GM23338 (cell line): ENCODE data around the gene RASA3. TPM values are rescaled to one million over a fixed set of nuclear protein-coding genes. Genes with fewer than 3 reads are reported as not detected.

Experiments
- ATAC-seq: fragments of 200-7000 bp; cut with Tn5 transposase; 3 replicates; pipeline ENCODE4 v1.9.1; 2020
- DNase-seq: peaks from one replicate; pipeline ENCODE4 v3.0.0-alpha.2; 2015; ENCODE audit warnings: low spot score
- H2AFZ ChIP-seq: fragments of 200-600 bp; sonication (generic); 2 replicates; pipeline ENCODE4 v1.8.0; 2016; ENCODE audit warnings: antibody characterized with exemption, mild to moderate bottlenecking, moderate library complexity
- H3F3A ChIP-seq: fragments of 200-600 bp; sonication (generic); replicated peaks from 2 replicates; pipeline ENCODE4 v1.8.0; 2017; ENCODE audit warnings: antibody characterized with exemption, mixed run types, low read depth
- H3K27ac ChIP-seq: fragments of 200-600 bp; sonication (generic); 2 replicates; pipeline ENCODE4 v1.6.1; 2016; ENCODE audit warnings: low read depth
- H3K27me3 ChIP-seq: fragments of 200-600 bp; sonication (generic); 2 replicates; pipeline ENCODE4 v1.8.0; 2016; ENCODE audit warnings: mild to moderate bottlenecking, mixed run types, moderate library complexity; ENCODE audit not compliant: insufficient read depth
- H3K36me3 ChIP-seq: fragments of 200-600 bp; sonication (generic); 2 replicates; pipeline ENCODE4 v1.8.0; 2016; ENCODE audit warnings: mild to moderate bottlenecking; ENCODE audit not compliant: insufficient read depth
- H3K4me1 ChIP-seq: fragments of 200-600 bp; sonication (generic); 2 replicates; pipeline ENCODE4 v1.8.0; 2016; ENCODE audit warnings: mild to moderate bottlenecking, moderate library complexity; ENCODE audit not compliant: insufficient read depth
- H3K4me2 ChIP-seq: fragments of 200-600 bp; sonication (generic); 2 replicates; pipeline ENCODE4 v1.7.1; 2017; ENCODE audit warnings: mixed run types
- H3K4me3 ChIP-seq: fragments of 200-600 bp; sonication (generic); 2 replicates; pipeline ENCODE4 v1.6.1; 2016; ENCODE audit warnings: mixed run types
- H3K79me2 ChIP-seq: fragments of 200-600 bp; sonication (generic); replicated peaks from 2 replicates; pipeline ENCODE4 v1.8.0; 2017; ENCODE audit warnings: mild to moderate bottlenecking; ENCODE audit not compliant: insufficient read depth
- H3K9me2 ChIP-seq: fragments of 200-600 bp; sonication (generic); 2 replicates; pipeline ENCODE4 v1.8.0; 2017; ENCODE audit not compliant: insufficient read depth
- H4K20me1 ChIP-seq: fragments of 200-600 bp; sonication (generic); replicated peaks from 2 replicates; pipeline ENCODE4 v1.8.0; 2017; ENCODE audit warnings: mild to moderate bottlenecking; ENCODE audit not compliant: insufficient read depth
- H3K27ac Mint-ChIP-seq: 2 replicates; pipeline ENCODE4 v1.8.0; 2020; ENCODE audit warnings: inconsistent platforms, mild to moderate bottlenecking, moderate library complexity, mixed read lengths
- H3K27me3 Mint-ChIP-seq: 3 replicates; pipeline ENCODE4 v1.8.0; 2022; ENCODE audit warnings: low read depth, mild to moderate bottlenecking, moderate library complexity, mixed read lengths, inconsistent platforms; ENCODE audit not compliant: insufficient read depth, poor library complexity
- H3K36me3 Mint-ChIP-seq: 3 replicates; pipeline ENCODE4 v1.8.0; 2021; ENCODE audit warnings: low read depth, mild to moderate bottlenecking, inconsistent platforms, moderate library complexity, mixed read lengths
- H3K4me1 Mint-ChIP-seq: 3 replicates; pipeline ENCODE4 v1.8.0; 2020; ENCODE audit warnings: mild to moderate bottlenecking, inconsistent platforms, mixed read lengths
- H3K4me3 Mint-ChIP-seq: 3 replicates; pipeline ENCODE4 v1.8.0; 2021; ENCODE audit warnings: moderate library complexity, mild to moderate bottlenecking, inconsistent platforms, mixed read lengths
- H3K9me3 Mint-ChIP-seq: 3 replicates; pipeline ENCODE4 v1.8.0; 2020; ENCODE audit warnings: moderate library complexity, mild to moderate bottlenecking, inconsistent platforms, mixed read lengths
- CTCF ChIP-seq, 2 experiments: fragments of 200-600 bp in 1 of 2; sonication (generic) in 1 of 2; conservative IDR thresholded peaks; 2 replicates each; pipeline versions ENCODE4 v1.5.1 to v1.6.1; 2016 to 2017; ENCODE audit warnings: antibody characterized with exemption in 2 of 2, low read depth in 2 of 2, mild to moderate bottlenecking in 2 of 2, moderate library complexity in 1 of 2
- ETS1 ChIP-seq: IDR thresholded peaks from 2 replicates; pipeline ENCODE4 v1.6.1; 2016; ENCODE audit warnings: antibody characterized with exemption
- EZH2 ChIP-seq: fragments of 200-600 bp; sonication (generic); IDR thresholded peaks from one replicate; pipeline ENCODE4 v1.8.0; 2017; ENCODE audit warnings: antibody characterized with exemption, mild to moderate bottlenecking, low read depth; ENCODE audit not compliant: unreplicated experiment
- REST ChIP-seq: IDR thresholded peaks from one replicate; pipeline ENCODE4 v1.6.1; 2018; ENCODE audit warnings: antibody characterized with exemption; ENCODE audit not compliant: unreplicated experiment
- STAT1 ChIP-seq: IDR thresholded peaks from one replicate; pipeline ENCODE4 v1.6.1; 2016; ENCODE audit warnings: antibody characterized with exemption; ENCODE audit not compliant: unreplicated experiment
- ZNF114 ChIP-seq: fragments of 250-450 bp; sonication (Bioruptor Pico); IDR thresholded peaks from 2 replicates; pipeline ENCODE4 v1.5.0; 2020; ENCODE audit warnings: mild to moderate bottlenecking, moderate library complexity
- polyA plus RNA-seq: library from polyadenylated mRNA; unstranded; fragments of >200 nt; fragmentation: Nextera tagmentation; extraction: Ambion mirVana; gene quantifications from 2 replicates; pipeline ENCODE4 v1.2.1, GENCODE V29; 2016
- total RNA-seq: library from RNA; depleted of rRNA; stranded (reverse); fragments of >200 nt; shearing (Covaris generic); gene quantifications from 2 replicates; pipeline ENCODE4 v1.2.3, GENCODE V29; 2014

RASA3 gene
- total and polyA plus RNA-seq, 2 experiments from 2014 or later = 11.2 to 20.7 TPM

GRCh38 chr13:114121031-114121430 lies 11.4 kb downstream of the RASA3 start:
- peak overlapping the region; percentile 88 for H3K27ac ChIP-seq
- no peaks in the 10 kb centered on the region for H3K9me2 ChIP-seq
- Mint-ChIP-seq H3K27me3 (peaks cover 16% of the 10 kb centered on the region), H3K4me1 (peaks cover 40% of the 10 kb centered on the region), H3K4me3 (peak overlapping the region; percentile 30; the same call in 1 of the 3 replicates), H3K27ac (peak overlapping the region; percentile 29; the same call in 1 of the 2 replicates), H3K9me3 (peaks cover 3% of the 10 kb centered on the region; the same call in 1 of the 3 replicates), H3K36me3 (peaks cover 6% of the 10 kb centered on the region; the same call in 2 of the 3 replicates)
- no peak overlapping the region for H2AFZ ChIP-seq
- no peak for TF ChIP-seq ZNF114 (CRISPR knock-in tag)
- no peak for TF ChIP-seq ETS1
- TF ChIP-seq STAT1 = no peak
- TF ChIP-seq EZH2 = no peak
- no peak for TF ChIP-seq REST
- peaks cover 47% of the 10 kb centered on the region for H3K79me2 ChIP-seq
- H3K4me1 ChIP-seq = peaks cover 20% of the 10 kb centered on the region
- ATAC-seq (no peak), DNase-seq (no peak)
- no peak overlapping the region for H3K4me3 ChIP-seq
- H3F3A ChIP-seq = peaks cover 19% of the 10 kb centered on the region
- H3K36me3 ChIP-seq = no peaks in the 10 kb centered on the region
- no peaks in the 10 kb centered on the region for H3K27me3 ChIP-seq
- H4K20me1 ChIP-seq = no peaks in the 10 kb centered on the region; the same call in 1 of the 2 replicates
- H3K4me2 ChIP-seq = 0 out of 2 replicates have a peak overlapping the region, but pooled peaks have one; percentile 55

- H3K4me1 Mint-ChIP-seq = peaks cover 44% of the 10 kb centered on the region
- peak overlapping the region; percentile 29; the same call in 1 of the 2 replicates for H3K27ac Mint-ChIP-seq
- ATAC-seq (peak; percentile 9; the same call in 1 of the 3 replicates), DNase-seq (no peak)
- peaks cover 20% of the 10 kb centered on the region for H3K4me1 ChIP-seq
- H3K9me2 ChIP-seq = no peaks in the 10 kb centered on the region
- H3F3A ChIP-seq = peaks cover 19% of the 10 kb centered on the region
- peaks cover 3% of the 10 kb centered on the region; the same call in 1 of the 3 replicates for H3K9me3 Mint-ChIP-seq
- no peaks in the 10 kb centered on the region for H3K27me3 ChIP-seq
- no peaks in the 10 kb centered on the region for H3K36me3 ChIP-seq
- peaks cover 52% of the 10 kb centered on the region for H3K79me2 ChIP-seq
- H3K27me3 Mint-ChIP-seq = peaks cover 16% of the 10 kb centered on the region
- H3K4me3 Mint-ChIP-seq = peak overlapping the region; percentile 30; the same call in 1 of the 3 replicates
- H3K4me3 ChIP-seq = 0 out of 2 replicates have a peak overlapping the region, but pooled peaks have one; percentile 25
- peak overlapping the region; percentile 55; the same call in 1 of the 2 replicates for H3K4me2 ChIP-seq
- peak overlapping the region; percentile 88 for H3K27ac ChIP-seq
- H4K20me1 ChIP-seq = no peaks in the 10 kb centered on the region; the same call in 1 of the 2 replicates
- H2AFZ ChIP-seq = no peak overlapping the region
- peaks cover 8% of the 10 kb centered on the region for H3K36me3 Mint-ChIP-seq
- TF ChIP-seq CTCF (conservative IDR thresholded peaks at IDR 0.05; ENCODE audit: low read depth in 2 of 2) = no peak
- no peak for TF ChIP-seq REST
Observed at GRCh38 chr13:114120591-114121011, 11.8 kb downstream of the RASA3 start.
